HCT116 (cell line): ENCODE measurements around the gene PPP1R14B. TPM values are rescaled to one million over a fixed set of nuclear protein-coding genes. Genes with fewer than 3 reads are reported as not detected.

Source experiments
- ATAC-seq: fragments of 200-7000 bp; cut with Tn5 transposase; 2 replicates; pipeline ENCODE4 v1.9.1; 2020; ENCODE audit warnings: mild to moderate bottlenecking, moderate library complexity
- BruUV-seq: library from RNA; stranded (reverse); fragments of 400-500 nt; replicated peaks from 2 replicates; lab custom pipeline; 2021; lab: Mats Ljungman, UMichigan
- CTCF ChIA-PET: fragments of 300-600 bp; sonication (Branson Sonifier 250); formaldehyde crosslinking; loops from one replicate; lab custom pipeline; 2021; ENCODE audit warnings: antibody characterized with exemption; lab: Charles Lee
- POLR2A ChIA-PET: fragments of 300-600, 350-600 bp; sonication (Branson Sonifier 250); formaldehyde crosslinking; loops from one replicate; lab custom pipeline; 2021; ENCODE audit warnings: antibody characterized with exemption; lab: Charles Lee
- RAD21 ChIA-PET, 2 experiments: fragments of 300-600 bp; sonication (Branson Sonifier 250); formaldehyde crosslinking; loops; one replicate each; lab custom pipeline; 2023; ENCODE audit warnings: low total read pairs in 2 of 2; ENCODE audit not compliant: uncharacterized antibody in 2 of 2, unreplicated experiment in 2 of 2, low non-redundant PET in 1 of 2; lab: Charles Lee
- DNase-seq: peaks from one replicate; pipeline ENCODE4 v3.0.0-alpha.2; 2010; ENCODE audit warnings: low read depth, low spot score
- H2AFZ ChIP-seq: fragments of 200-600 bp; shearing (Covaris generic), sonication (generic); 2 replicates; pipeline ENCODE4 v1.6.1; 2017; ENCODE audit warnings: low read depth, mixed run types, mixed read lengths, antibody characterized with exemption, low read length; ENCODE audit not compliant: poor library complexity, severe bottlenecking
- H3K27ac ChIP-seq: 2 replicates; pipeline ENCODE4 v1.5.1; 2012; ENCODE audit warnings: low read depth, low read length
- H3K27me3 ChIP-seq: fragments of 200-600 bp; sonication (generic); 2 replicates; pipeline ENCODE4 v1.6.1; 2016; ENCODE audit warnings: mixed run types, low read length, mixed read lengths; ENCODE audit not compliant: insufficient read depth
- H3K36me3 ChIP-seq, 2 experiments: fragments of 200-500 bp in 1 of 2; fragments of 200-600 bp in 1 of 2; sonication (Bioruptor generic) in 1 of 2; sonication (generic) in 1 of 2; 2 replicates each; pipeline versions ENCODE4 v1.5.1 to v1.6.1; 2014 to 2016; ENCODE audit warnings: low read length in 2 of 2, inconsistent platforms in 1 of 2, mixed read lengths in 1 of 2, mixed run types in 1 of 2; ENCODE audit not compliant: insufficient read depth in 2 of 2, control insufficient read depth in 1 of 2
- H3K4me1 ChIP-seq, 2 experiments: fragments of 200-600 bp in 1 of 2; sonication (generic) in 1 of 2; 2 replicates each; pipeline versions ENCODE4 v1.5.1 to v1.6.1; 2012 to 2017; ENCODE audit warnings: low read length in 2 of 2, inconsistent platforms in 1 of 2, mild to moderate bottlenecking in 1 of 2, mixed read lengths in 1 of 2, mixed run types in 1 of 2, moderate library complexity in 1 of 2; ENCODE audit not compliant: insufficient read depth in 2 of 2, control insufficient read depth in 1 of 2
- H3K4me2 ChIP-seq: fragments of 200-600 bp; sonication (generic); 2 replicates; pipeline ENCODE4 v1.6.1; 2017; ENCODE audit warnings: mixed run types, low read length, mixed read lengths
- H3K4me3 ChIP-seq, 2 experiments: fragments of 200-600 bp in 1 of 2; sonication (generic) in 1 of 2; replicated peaks in 1 of 2; 2 replicates each; pipeline ENCODE4 v1.5.1; 2011 to 2016; ENCODE audit warnings: low read length in 2 of 2, control low read depth in 1 of 2, low read depth in 1 of 2, mild to moderate bottlenecking in 1 of 2, mixed read lengths in 1 of 2, mixed run types in 1 of 2
- H3K79me2 ChIP-seq: fragments of 200-600 bp; sonication (generic); 2 replicates; pipeline ENCODE4 v1.6.1; 2017; ENCODE audit warnings: mild to moderate bottlenecking, mixed run types, low read length, moderate library complexity, mixed read lengths; ENCODE audit not compliant: insufficient read depth
- H3K9ac ChIP-seq: fragments of 200-600 bp; sonication (generic); 2 replicates; pipeline ENCODE4 v1.6.1; 2016; ENCODE audit warnings: low read length, mixed read lengths
- H3K9me2 ChIP-seq: fragments of 200-600 bp; sonication (generic), shearing (Covaris generic); 2 replicates; pipeline ENCODE4 v1.6.1; 2017; ENCODE audit warnings: mixed run types, mild to moderate bottlenecking, moderate library complexity; ENCODE audit not compliant: insufficient read depth
- H3K9me3 ChIP-seq, 2 experiments: fragments of 200-500 bp in 1 of 2; fragments of 200-600 bp in 1 of 2; sonication (Bioruptor generic) in 1 of 2; sonication (generic) in 1 of 2; 2 replicates each; pipeline ENCODE4 v1.6.1; 2014 to 2017; ENCODE audit warnings: low read length in 2 of 2, mixed read lengths in 2 of 2, inconsistent platforms in 1 of 2, low read depth in 1 of 2, mild to moderate bottlenecking in 1 of 2, mixed run types in 1 of 2, moderate library complexity in 1 of 2; ENCODE audit not compliant: control insufficient read depth in 1 of 2, insufficient read depth in 1 of 2
- H4K20me1 ChIP-seq: fragments of 200-600 bp; sonication (generic), shearing (Covaris generic); 2 replicates; pipeline ENCODE4 v1.6.1; 2017; ENCODE audit warnings: mixed run types, mild to moderate bottlenecking, moderate library complexity; ENCODE audit not compliant: insufficient read depth
- CTCF ChIP-seq, 3 experiments: fragments of 200-600 bp in 1 of 3; sonication (generic) in 1 of 3; IDR thresholded peaks in 2 of 3; conservative IDR thresholded peaks in 1 of 3; 2 replicates each; pipeline ENCODE4 v1.5.1; 2012 to 2017; ENCODE audit warnings: low read depth in 2 of 3, low read length in 2 of 3, antibody characterized with exemption in 1 of 3, borderline replicate concordance in 1 of 3, control low read depth in 1 of 3, mild to moderate bottlenecking in 1 of 3, mixed read lengths in 1 of 3, mixed run types in 1 of 3, moderate library complexity in 1 of 3; ENCODE audit not compliant: insufficient read depth in 1 of 3
- ELF1 ChIP-seq: IDR thresholded peaks from 2 replicates; pipeline ENCODE4 v1.6.1; 2012; ENCODE audit warnings: low read depth, borderline replicate concordance
- POLR2AphosphoS5 ChIP-seq: IDR thresholded peaks from 2 replicates; pipeline ENCODE4 v1.6.1; 2011; ENCODE audit warnings: mild to moderate bottlenecking, low read depth, low read length, moderate library complexity
- SRF ChIP-seq: IDR thresholded peaks from 2 replicates; pipeline ENCODE4 v1.6.1; 2012; ENCODE audit warnings: low read depth
- ZFX ChIP-seq: fragments of 450-650 bp; IDR thresholded peaks from 2 replicates; pipeline ENCODE4 v1.6.1; 2017
- intact Hi-C: fragments of 100-400 bp; cut with micrococcal nuclease; formaldehyde crosslinking; loops from 2 replicates; pipeline ENCODE4 v1.10.0; 2022
- total RNA-seq: library from RNA; stranded (reverse); gene quantifications from one replicate; pipeline ENCODE4 v1.2.1, GENCODE V29; 2021; ENCODE audit not compliant: unreplicated experiment

PPP1R14B gene
- total RNA-seq, 1 experiment from 2014 or later: 332 TPM

DNA sequence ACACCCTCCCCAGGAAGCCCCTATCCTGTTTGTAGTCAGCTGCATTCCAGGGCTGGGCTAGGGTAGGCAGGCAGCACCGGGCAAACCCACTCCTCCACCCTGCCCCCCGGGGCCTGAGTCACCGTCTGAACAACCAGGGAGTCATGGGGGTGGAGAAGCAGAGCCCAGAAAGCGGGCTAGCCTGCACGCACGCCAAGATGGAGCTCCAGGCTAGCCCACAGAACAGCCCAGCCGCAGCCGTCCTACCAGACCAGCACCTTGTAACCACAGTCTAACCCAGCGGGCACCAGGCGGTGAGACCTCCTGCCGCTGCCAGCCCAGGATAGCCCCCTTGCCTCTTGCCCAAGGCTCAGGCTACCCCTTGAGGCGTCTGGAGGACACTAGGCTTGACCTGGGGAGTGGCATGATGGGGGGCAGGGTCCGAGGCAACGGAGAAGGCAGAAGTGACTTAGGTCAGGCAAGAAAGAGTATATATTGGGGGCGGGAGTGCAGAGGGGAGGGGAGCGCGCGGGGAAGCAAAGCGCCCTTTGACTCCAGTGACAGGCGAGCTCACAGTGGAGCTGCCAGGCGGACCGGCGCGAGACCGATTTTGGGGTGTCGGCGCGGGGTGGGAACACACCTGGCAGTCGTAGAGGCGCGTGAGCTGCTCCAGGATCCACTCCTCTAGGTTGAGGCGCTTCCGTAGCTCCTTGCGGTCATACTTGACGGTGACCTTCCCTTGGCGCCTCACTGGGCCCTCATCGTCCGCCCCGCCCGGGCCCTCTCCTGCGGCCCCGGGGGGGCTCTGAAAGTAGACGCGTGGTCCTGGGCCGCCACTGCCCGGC, 734 bp downstream of the PPP1R14B start:
- RAD21 ChIA-PET: interaction anchor here in 1 of 2 experiments (1.1 kb wide), 1 partner anchor 41 kb away, joined by 4 read pairs; no protein-coding TSS in a partner anchor
- H3K27ac ChIP-seq: peak overlapping the region; percentile 94
- no peaks in the 10 kb centered on the region for H3K9me2 ChIP-seq
- ATAC-seq: no peak
- CTCF ChIA-PET: interaction anchor here (0.6 to 3.1 kb wide), 4 partner anchors 24 to 110 kb away, joined by 3 to 15 read pairs (median 8); no protein-coding TSS in a partner anchor
- peak overlapping the region; percentile 100 for H3K9ac ChIP-seq
- H3K4me3 ChIP-seq: peak overlapping the region; percentile 99 to 100
- BruUV-seq: TSS peak; percentile 49
- H3K79me2 ChIP-seq: peaks cover 48% of the 10 kb centered on the region
- H3K27me3 ChIP-seq: no peaks in the 10 kb centered on the region
- H2AFZ ChIP-seq: no peak overlapping the region
- TF ChIP-seq ELF1 (no peak), SRF (no peak), ZFX (peak; percentile 23; the same call in 1 of the 2 replicates), CTCF (IDR thresholded peaks at IDR 0.05 in 2 of 3, conservative IDR thresholded peaks at IDR 0.05 in 1 of 3; ENCODE audit: borderline replicate concordance in 1 of 3, insufficient read depth in 1 of 3, low read depth in 2 of 3, low read length in 2 of 3) (no peak), POLR2AphosphoS5 (peak; percentile 69)
- H4K20me1 ChIP-seq: no peaks in the 10 kb centered on the region
- DNase-seq: no peak
- no peaks in the 10 kb centered on the region for H3K9me3 ChIP-seq
- intact Hi-C loops: no loop called here
- POLR2A ChIA-PET: interaction anchor here (1.1 to 4.6 kb wide), 7 partner anchors 20 to 71 kb away, joined by 3 to 29 read pairs (median 5); partner anchors contain the start of genes NUDT22, PRDX5, STIP1 and TRMT112
- peak overlapping the region; percentile 84 for H3K4me2 ChIP-seq
- H3K4me1 ChIP-seq: peaks cover 36 to 74% of the 10 kb centered on the region in 2 experiments
- H3K36me3 ChIP-seq: peaks cover 0 to 12% of the 10 kb centered on the region in 2 experiments; a peak in 1 of 4 replicates
